COLO668 (cell line): Measurements from ENCODE around the gene GARIN1A.
"Not testable (repeated sequence)": the region's sequence is repeated elsewhere in the genome, so short reads cannot be mapped to it uniquely, and the experiment has no call there.

Experiments used
- DNase-seq: peaks from one replicate; lab custom pipeline; 2025; ENCODE audit not compliant: unreplicated experiment; lab: John Stamatoyannopoulos, UW

The GARIN1A gene

DNA sequence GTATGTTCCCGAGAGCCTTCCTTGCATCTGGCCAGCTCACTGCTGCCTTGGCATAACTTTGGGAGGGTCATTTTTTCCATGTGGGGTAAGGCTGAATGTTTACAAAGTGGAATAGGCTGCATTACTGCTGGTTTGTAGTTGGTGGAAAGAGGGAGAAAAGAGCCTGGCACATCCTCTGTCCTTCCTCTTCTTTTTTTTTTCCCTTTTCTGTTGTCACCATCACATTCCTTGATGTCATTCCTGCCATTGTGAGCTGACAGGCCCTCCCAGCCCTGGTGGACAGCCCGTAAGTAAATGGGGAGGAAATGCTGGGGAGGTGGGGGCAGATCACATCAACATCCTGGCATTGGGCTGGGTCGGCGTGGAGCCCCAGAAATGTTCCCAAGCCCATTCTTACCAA lies at the start of gene GARIN1A:
TSS of gene GARIN1A (plus strand) at position 301 of the 400 bp plus-strand sequence. CDS start 106 bp downstream, outside the sequence.
- DNase-seq: no peak

DNA sequence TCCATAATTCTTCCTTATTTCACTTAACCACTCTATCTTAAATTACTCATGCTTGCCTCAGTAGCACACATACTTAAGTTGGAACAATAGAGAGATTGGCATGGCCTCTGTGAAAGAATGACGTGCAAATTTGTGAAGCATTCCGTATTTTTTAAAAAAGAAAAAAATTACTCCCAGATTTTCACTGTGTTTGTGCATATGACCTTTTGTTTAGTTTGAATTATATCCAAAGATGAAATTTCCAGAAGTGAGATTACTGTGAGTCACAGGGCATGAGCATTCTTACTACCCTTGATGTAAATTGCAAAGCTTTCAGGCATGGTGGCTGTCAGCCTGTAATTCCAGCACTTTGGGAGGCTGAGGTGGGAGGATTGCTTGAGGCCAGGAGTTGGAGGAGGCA lies 45.0 kb upstream of the GARIN1A start:
- not testable (repeated sequence) for DNase-seq

DNA sequence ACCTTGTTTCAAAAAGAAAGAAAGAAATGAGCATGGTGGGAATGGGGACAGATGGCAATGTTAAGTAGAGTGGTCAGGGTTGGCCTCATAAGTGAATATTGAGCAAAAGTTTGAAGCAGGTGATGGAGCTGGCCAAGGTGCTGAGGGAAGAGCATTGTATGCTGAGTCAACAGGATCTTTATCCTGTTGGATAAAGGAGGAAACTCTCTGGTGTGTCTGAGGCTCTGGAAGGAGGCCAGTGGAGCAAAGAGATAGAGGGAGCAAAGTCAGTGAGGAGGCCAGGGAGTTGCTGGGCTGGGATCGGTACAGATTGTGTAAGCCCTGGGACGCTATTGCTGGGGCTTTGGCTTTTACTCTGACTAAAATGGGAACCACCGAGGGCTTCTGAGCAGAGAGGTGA lies 38.2 kb upstream of the GARIN1A start:
- not testable (repeated sequence) for DNase-seq

DNA sequence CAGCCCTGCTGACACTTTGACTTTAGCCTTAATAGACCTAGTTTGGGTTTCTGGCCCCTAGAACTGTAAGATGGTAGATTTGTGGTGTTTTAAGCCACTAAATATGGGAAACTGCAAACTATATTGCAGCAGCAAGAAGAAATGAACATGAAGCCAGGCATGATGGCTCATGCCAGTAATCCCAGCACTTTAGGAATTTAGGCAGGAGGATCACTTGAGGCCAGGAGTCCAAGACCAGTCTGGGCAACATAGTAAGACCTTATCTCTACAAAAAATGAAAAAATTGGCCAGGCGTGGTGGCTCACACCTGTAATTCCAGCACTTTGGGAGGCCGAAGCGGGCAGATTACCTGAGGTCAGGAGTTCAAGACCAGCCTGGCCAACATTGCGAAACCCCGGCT lies 26.9 kb upstream of the GARIN1A start:
- DNase-seq: not testable (repeated sequence)

DNA sequence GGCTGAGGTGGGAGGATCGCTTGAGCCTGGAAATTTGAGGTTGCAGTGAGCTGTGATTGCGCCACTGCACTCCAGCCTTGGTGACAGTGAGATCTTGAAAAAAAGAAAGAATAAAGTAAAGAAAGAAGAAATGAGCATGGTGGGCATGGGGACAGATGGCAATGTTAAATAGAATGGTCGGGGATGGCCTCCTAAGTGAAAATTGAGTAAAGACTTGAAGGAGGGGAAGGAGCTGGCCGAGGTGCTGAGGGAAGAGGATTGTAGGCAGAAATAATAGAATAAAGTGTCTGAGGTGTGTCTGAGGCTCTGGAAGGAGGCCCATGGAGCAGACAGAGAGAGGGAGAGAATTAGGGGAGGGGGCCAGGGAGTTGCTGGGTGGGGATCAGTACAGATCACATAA lies 26.2 kb upstream of the GARIN1A start:
- DNase-seq: not testable (repeated sequence)

DNA sequence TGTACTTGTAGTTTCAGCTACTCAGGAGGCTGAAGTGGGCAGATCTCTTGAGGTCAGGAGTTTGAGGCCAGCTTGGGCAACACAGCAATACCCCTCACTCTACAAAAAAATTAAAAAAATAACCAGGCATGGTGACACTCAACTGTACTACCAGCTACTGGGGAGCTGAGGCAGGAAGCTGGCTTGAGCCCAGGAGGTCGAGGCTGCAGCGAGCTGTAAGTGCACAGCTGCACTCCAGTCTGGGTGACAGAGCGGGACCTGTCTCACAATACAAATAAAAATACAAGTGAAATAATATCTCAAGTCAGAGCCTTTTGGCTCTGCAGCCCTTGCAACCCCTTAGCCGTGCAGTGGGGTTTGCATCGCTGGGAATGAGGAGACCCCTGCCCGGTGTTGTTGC lies 25.2 kb upstream of the GARIN1A start:
- not testable (repeated sequence) for DNase-seq

DNA sequence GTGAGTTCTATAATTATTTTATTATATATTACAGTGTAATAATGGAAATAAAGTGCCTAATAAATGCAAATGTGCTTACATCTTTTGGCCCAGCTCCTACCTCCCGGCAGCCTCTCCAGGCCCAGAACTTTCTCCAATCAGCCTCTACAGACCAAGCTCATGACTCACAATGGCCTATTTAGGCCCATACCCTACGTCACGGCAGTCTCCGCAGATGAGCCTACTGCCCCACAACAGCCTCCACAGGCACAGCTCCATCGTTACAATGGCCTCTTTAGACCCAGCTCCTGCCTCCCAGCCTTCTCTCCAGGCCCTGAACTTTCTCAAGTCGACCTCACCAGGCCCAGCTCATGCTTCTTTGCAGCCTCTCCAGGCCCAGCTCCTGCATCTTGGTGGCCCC lies 21.0 kb upstream of the GARIN1A start:
- not testable (repeated sequence) for DNase-seq

DNA sequence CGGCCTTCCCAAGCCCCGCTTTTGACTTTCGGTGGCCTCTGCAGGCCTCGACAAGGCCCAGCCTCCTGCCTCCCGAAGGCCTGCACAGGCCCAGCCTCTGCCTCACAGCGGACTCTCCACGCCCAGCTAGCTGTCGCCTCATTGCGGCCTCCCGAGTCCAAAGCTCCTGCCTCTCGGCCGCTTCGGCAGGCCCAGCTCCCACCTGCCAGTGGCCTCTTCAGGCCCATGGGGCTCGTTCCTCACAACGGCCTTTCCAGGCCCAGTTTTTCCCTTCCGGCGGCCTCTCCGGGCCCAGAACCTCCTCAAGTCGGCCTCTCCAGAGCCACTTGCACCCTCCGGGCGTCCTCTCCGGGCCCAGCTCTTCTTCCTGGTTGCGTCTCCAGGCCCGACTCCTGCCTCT lies 19.5 kb upstream of the GARIN1A start:
- DNase-seq: not testable (repeated sequence)

DNA sequence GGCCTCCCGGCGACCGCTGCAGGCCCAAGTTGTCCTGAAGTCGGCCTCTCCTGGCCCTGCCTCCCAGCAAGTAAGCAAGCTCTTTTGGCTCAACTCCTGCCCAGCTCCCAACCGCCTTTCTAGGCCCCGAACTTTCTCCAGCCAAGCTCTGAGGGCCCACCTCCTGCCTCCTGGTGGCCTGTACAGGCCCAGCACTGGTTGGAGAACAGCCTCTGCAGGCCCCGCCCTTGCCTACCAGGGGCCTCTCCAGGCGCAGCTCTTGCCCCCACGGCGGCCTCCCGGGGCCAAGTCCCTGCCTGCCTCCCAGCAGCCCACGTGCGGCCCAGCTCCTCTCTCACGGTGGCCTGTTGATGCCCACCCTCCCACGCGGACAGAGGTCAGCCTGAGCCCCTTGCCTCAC lies 18.9 kb upstream of the GARIN1A start:
- not testable (repeated sequence) for DNase-seq

DNA sequence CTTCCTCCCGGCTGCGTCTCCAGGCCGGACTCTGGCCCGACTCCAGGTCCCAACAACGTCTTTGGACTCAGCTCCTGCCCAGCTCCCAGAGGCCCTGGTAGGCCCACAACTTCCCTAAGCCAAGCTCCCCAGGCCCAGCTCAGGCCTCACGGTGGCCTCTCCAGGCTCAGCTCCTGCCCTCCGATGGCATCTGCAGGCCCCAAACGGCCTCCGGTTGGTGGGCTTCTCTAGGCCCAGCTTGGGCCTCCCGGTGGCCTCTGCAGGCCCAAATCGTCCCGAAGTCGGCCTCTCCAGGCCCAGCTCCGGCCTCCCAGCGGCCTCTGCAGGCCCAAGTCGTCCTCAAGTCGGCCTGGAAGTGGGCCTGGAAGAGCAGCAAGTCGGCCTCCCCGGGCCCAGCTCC lies 18.0 kb upstream of the GARIN1A start:
- DNase-seq: not testable (repeated sequence)

DNA sequence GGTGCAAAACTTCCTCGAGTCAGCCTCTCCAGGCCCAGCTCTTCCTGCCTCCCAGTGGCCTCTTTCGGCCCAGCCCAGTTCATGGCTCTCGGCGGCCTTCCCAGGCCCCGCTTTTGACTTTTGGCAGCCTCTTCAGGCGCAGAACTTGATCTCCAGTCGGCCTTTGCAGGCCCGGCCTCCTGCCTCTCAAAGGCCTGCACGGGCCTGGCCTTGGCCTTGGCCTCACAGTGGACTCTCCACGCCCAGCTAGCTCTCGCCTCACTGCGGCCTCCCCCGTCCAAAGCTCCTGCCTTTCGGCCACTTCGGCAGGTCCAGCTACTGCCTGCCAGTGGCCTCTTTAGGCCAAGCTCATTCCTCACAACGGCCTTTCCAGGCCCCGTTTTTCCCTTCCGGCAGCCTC lies 17.6 kb upstream of the GARIN1A start:
- DNase-seq: not testable (repeated sequence)

DNA sequence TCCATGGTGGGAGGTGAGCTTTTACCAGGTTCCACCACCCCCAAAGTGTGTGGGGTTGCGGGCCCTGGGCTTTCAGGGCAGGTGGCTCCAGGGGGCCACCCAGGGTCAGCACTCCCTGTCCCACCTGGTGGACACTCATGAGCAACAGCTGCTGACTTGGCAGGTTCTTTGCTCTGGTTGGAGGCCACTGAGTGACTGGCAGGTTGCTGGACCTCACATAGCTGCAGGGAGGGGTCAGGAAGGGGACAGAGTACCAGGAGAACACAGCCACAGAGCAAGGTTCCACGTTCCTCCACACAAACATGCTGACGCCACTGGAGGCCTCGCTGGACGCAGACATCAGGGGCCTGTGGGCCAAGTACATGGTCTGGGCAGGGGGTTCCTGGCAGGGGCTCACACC lies 13.7 kb upstream of the GARIN1A start:
- not testable (repeated sequence) for DNase-seq

DNA sequence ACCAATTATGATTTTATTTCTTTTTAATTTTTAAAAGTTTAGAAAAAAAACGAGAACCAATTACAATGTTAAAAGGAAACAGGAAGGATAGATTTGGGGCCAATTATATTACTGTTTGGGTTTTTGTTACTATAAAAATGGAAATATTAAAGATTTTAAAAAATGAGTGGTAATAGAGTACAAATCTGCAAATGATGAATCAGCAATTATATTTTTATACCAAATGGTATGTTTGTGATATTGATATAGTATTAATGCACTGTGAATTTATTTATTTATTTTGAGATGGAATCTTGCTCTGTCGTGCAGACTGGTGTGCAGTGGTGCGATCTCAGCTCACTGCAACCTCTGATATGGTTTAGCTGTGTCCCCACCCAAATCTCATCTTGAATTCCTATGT lies 11.5 kb upstream of the GARIN1A start:
- no peak for DNase-seq

DNA sequence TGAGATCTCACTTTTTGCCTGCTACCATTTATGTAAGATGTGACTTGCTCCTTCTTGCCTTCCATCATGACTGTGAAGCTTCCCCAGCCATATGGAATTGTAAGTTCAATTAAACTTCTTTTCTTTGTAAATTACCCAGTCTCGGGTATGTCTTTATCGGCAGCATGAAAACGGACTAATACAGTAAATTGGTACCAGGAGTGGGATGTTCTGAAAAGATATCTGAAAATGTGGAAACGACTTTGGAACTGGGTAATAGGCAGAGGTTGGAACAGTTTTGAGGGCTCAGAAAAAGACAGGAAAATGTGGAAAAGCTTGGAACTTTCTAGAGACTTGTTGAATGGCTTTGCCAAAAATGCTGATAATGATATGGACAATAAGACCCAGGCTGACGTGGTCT lies 10.6 kb upstream of the GARIN1A start:
- DNase-seq: no peak

DNA sequence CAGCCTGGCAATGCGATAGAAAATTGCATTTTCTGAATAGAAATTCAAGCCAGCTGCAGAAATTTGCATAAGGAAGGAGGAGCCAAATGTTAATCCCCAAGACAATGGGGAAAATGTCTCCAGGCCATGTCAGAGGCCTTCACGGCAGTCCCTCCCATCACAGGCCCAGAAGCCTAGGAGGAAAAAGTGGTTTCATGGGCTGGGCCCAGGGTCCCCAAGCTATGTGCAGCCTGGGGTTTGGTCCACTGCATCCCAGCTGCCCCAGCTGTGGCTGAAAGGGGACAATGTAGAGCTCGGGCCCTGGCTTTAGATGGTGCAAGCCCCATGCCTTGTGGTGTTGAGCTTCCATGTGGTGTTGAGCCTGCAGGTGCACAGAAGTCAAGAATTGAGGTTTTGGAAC lies 10.0 kb upstream of the GARIN1A start:
- DNase-seq: no peak

DNA sequence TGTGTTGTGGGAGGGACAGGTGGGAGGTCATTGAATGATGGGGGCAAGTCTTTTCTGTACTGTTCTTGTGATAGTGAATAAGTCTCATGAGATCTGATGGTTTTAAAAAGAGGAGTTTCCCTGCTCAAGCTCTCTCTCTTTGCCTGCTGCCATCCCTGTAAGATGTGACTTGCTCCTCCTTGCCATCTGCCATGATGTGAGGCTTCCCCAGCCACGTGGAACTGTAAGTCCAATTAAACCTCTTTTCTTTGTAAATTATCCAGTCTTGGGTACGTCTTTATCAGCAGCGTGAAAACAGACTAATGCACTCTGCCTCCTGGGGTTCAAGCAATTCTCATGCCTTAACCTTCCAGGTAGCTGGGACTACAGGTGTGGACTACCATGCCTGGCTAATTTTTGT lies 8.9 kb upstream of the GARIN1A start:
- DNase-seq: not testable (repeated sequence)

DNA sequence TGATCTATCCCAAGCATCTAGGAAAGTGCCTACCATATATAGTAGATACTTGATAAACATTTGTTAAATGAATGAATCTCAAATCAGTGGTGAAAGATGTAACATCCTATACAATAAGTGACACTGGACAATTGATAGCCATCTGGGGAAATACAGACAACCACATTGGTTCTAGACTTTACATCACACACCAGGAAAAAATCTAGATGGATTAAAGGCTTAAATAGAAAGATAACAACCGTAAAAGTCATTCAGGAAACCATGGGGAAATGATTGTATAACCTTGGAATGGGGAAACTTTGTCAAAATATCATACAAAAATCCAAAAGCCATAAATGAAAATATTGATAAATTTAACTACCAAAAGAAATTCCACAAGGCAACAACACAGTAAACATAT lies 7.0 kb upstream of the GARIN1A start:
- DNase-seq: no peak

DNA sequence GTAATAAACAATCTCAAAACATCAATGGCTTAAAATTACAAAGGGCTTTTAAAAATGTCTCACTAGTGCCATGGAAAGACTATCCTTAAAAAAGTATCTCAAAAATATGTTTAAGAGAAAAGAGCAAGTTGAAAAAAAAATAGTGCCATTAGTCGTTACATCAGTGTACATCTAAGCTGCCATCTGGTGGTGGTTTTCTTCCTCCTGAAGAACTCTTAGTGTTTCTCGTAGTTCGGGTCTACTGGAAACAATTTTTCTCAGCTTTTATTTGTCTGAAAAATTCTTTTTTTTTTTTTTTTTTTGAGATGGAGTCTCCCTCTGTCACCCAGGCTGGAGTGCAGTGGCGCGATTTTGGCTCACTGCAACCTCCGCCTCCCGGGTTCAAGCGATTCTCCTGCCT lies 5.9 kb upstream of the GARIN1A start:
- DNase-seq: no peak

DNA sequence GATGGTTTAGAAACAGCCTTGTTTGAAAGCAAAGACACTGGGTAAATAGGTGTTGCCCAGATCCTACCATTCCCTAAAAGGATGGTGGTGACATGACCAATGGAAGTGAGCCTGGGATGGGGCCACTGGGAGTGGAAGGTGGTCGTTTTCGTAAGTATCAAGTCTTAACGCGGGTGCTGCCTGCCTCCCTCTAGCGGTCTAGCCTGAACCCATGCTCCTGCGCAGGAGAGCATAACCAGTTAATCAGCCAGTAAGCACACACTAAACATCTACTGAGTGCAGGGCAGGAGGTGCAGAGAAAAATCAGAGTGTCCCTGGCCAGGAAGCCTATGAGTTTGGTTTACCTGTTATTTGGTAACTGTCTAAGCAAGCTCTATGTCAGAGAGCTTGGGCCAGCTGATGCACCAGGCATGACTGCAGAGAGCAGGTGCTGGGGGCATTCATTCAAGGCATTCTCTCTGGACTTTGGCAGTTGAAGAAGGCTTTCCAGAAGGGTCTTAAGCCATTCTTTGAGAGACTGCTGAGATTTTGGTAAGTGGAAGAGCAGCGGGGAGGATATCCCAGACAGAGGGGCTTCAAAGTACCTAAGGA lies 930 bp downstream of the GARIN1A start:
- DNase-seq: no peak

DNA sequence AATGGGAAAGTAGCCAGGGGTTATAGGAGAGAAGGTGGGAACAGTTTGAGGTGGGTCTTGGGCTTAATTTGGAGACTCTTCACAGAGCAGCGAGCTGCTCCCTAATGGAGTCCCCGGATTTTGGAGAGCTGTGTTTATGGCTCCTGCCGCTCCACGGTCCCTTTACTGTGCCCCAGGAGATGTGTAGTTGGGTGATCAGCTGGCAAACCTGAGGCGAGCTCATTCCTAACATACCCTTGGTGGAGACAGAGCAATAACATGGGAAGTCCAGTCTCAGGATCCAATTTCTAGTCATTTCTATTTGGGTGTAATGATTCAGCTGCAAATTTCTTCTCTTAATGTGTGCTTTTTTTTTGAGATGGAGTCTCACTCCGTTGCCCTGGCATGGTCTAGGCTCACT lies 1.5 kb downstream of the GARIN1A start:
- DNase-seq: no peak

DNA sequence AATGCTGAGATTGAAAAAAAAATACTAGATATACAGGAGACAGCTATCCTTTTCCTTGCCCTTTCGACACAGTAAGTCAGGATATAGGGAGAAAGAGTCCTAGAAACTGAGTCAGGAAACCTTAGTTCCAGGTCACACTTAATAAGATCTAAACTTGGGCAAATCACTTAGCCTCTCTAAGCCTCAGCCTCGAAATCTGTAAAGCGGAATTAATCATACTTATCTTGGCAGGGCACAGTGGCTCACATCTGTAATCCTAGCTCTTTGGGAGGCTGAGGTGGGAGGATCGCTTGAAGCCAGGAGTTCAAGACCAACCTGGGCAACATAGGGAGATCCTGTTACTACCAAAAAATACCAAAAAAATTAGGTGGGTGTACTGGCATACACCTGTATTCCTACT lies 4.6 kb downstream of the GARIN1A start:
- no peak for DNase-seq

DNA sequence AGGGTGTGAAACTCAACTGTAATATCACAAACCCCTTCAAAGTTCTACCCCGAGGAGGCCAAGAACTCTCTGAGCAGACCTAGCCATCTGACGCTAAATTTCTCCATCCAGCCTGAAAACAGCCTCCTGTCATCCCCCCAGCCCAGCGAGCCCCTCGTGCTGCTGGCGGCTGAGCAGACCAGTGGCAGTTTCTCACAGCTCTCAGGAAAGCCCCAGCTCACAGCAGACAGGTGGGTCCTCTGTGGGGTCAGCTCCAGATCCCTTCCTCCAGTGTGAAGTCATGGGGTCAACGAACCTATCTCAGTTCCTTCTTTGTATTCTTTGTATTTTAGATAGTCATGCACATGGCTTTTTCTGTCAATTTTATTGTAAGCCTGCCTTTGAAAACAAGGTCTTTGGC lies 7.8 kb downstream of the GARIN1A start:
- no peak for DNase-seq

DNA sequence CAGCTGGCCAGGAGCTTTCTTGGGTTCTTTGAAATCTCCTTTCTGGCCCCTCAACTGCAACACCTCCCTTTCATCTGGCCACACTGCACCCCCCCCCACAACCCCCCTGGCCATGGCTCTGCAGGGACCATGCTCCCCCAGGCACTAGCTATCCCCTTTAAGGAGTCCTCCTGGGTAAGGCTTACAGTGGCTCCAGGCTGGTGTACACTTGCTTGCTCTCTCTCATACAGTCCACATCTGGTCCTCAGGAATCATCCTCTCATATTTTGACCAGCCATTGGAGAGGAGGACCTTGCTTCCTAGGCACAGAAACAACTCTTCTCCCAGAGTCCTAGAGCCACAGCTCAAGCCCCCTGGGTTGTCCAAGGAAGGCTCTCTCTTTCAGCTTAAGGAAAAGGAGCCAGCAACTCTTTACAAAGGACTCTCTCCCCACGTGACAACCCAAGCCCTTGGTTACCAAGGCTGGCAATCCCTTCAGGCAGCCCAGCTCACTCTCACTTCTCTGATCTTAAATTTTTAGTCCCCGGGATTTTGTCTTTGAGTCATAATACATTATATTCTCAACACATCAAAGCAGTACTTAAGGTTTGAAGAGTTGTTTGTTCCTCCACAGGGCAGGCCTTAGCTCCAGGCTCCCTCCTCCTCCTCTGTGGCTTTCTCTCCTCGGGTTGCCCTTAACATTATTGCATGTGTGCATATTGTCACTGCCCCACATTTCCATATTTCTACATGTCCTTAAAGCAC lies 9.9 kb downstream of the GARIN1A start:
- DNase-seq: no peak
